BJ (cell line): ENCODE results near the gene ACTC1. TPM values are rescaled to one million over a fixed set of nuclear protein-coding genes. Genes with fewer than 3 reads are reported as not detected.

Experiments
- CTCF ChIA-PET: fragments of 350-600 bp; formaldehyde crosslinking; extraction: SDS; loops from one replicate; lab custom pipeline; 2021; ENCODE audit warnings: antibody characterized with exemption, inconsistent platforms; lab: Yijun Ruan, JAX
- POLR2A ChIA-PET: fragments of 300-600 bp; sonication (Branson Sonifier 250); formaldehyde crosslinking; extraction: SDS; loops from one replicate; lab custom pipeline; 2021; ENCODE audit warnings: antibody characterized with exemption; lab: Charles Lee
- DNase-seq: peaks from one replicate; pipeline ENCODE4 v3.0.0-alpha.2; 2011; ENCODE audit warnings: low read depth
- H3K27me3 ChIP-seq: 2 replicates; pipeline ENCODE4 v1.6.0; 2011; ENCODE audit warnings: low read length; ENCODE audit not compliant: control insufficient read depth, insufficient read depth
- H3K36me3 ChIP-seq: 2 replicates; pipeline ENCODE4 v1.5.1; 2011; ENCODE audit warnings: low read length; ENCODE audit not compliant: control insufficient read depth, insufficient read depth
- H3K4me3 ChIP-seq: 2 replicates; pipeline ENCODE4 v1.5.1; 2011; ENCODE audit warnings: low read depth, mild to moderate bottlenecking, control low read depth, low read length
- polyA plus RNA-seq: library from polyadenylated mRNA; depleted of rRNA; stranded (reverse); fragments of >200 nt; gene quantifications from 2 replicates; pipeline ENCODE4 v1.2.3, GENCODE V29; 2011
- TF ChIP-seq, protein P1 (sequence below): IDR thresholded peaks from 2 replicates; pipeline ENCODE4 v1.5.1; 2011; ENCODE audit warnings: low read depth, mild to moderate bottlenecking, control low read depth, inconsistent platforms, low read length, moderate library complexity; ENCODE audit not compliant: insufficient read depth

Gene ACTC1
- polyA plus RNA-seq, 1 experiment: 15.2 TPM

- TF ChIP-seq, protein P1, sequence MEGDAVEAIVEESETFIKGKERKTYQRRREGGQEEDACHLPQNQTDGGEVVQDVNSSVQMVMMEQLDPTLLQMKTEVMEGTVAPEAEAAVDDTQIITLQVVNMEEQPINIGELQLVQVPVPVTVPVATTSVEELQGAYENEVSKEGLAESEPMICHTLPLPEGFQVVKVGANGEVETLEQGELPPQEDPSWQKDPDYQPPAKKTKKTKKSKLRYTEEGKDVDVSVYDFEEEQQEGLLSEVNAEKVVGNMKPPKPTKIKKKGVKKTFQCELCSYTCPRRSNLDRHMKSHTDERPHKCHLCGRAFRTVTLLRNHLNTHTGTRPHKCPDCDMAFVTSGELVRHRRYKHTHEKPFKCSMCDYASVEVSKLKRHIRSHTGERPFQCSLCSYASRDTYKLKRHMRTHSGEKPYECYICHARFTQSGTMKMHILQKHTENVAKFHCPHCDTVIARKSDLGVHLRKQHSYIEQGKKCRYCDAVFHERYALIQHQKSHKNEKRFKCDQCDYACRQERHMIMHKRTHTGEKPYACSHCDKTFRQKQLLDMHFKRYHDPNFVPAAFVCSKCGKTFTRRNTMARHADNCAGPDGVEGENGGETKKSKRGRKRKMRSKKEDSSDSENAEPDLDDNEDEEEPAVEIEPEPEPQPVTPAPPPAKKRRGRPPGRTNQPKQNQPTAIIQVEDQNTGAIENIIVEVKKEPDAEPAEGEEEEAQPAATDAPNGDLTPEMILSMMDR: no peak
- Histone ChIP-seq H3K27me3 (no peaks in the 10 kb centered on the region), H3K36me3 (no peaks in the 10 kb centered on the region), H3K4me3 (no peak overlapping the region)
- POLR2A ChIA-PET: no interaction called here
- CTCF ChIA-PET: no interaction called here
- DNase-seq: no peak
Observed at GRCh38 chr15:34828145-34828911, 33.0 kb upstream of the ACTC1 start.

GRCh38 chr15:34821831-34822230 lies 26.5 kb upstream of the ACTC1 start:
- TF ChIP-seq, protein P1: no peak
- Histone ChIP-seq H3K4me3 (no peak overlapping the region), H3K27me3 (no peaks in the 10 kb centered on the region), H3K36me3 (no peaks in the 10 kb centered on the region)
- ChIA-PET CTCF (no interaction called here), POLR2A (no interaction called here)
- no peak for DNase-seq

DNA sequence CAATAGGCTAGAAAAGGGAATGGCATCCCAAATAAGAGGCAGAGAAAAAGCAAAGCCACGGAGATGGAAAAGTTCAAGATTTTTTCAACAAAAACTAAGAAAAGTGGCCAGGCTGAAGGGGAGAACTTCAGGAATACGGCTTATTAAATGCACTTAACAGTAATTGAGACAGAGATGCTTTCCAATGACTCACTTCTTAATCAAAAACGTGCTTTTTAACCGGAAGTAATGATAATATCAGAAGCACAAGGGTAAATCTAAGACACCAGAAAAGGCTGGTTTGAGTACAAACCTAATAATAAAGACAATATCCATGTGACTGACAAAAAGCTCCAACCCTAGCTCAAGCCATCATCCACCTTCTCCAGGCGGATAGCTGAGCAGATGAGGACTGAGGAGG lies 24.8 kb upstream of the ACTC1 start:
- no peak for DNase-seq
- CTCF ChIA-PET: interaction anchor here (0.5 kb wide), 1 partner anchor 210 kb away, joined by 3 read pairs; no protein-coding TSS in a partner anchor
- no peaks in the 10 kb centered on the region for H3K27me3 ChIP-seq
- TF ChIP-seq, protein P1: no peak
- H3K4me3 ChIP-seq: no peak overlapping the region
- no peaks in the 10 kb centered on the region for H3K36me3 ChIP-seq
- POLR2A ChIA-PET: no interaction called here

- TF ChIP-seq, protein P1: no peak
- Histone ChIP-seq H3K36me3 (no peaks in the 10 kb centered on the region), H3K27me3 (no peaks in the 10 kb centered on the region), H3K4me3 (no peak overlapping the region)
- POLR2A ChIA-PET: no interaction called here
- CTCF ChIA-PET: no interaction called here
- DNase-seq: peak; percentile 50
Observed at GRCh38 chr15:34818526-34818925, 23.2 kb upstream of the ACTC1 start.

GRCh38 chr15:34815836-34816235 lies 20.5 kb upstream of the ACTC1 start:
- H3K4me3 ChIP-seq: no peak overlapping the region
- DNase-seq: no peak
- no peaks in the 10 kb centered on the region for H3K36me3 ChIP-seq
- POLR2A ChIA-PET: no interaction called here
- H3K27me3 ChIP-seq: no peaks in the 10 kb centered on the region
- TF ChIP-seq, protein P1: no peak
- CTCF ChIA-PET: interaction anchor here (0.7 to 1.0 kb wide), 2 partner anchors 23 to 108 kb away, joined by 3 read pairs; no protein-coding TSS in a partner anchor
